GM12878 (cell line): ENCODE data around the gene MAML2. TPM values are rescaled to one million over a fixed set of nuclear protein-coding genes. Genes with fewer than 3 reads are reported as not detected.

Experiments used
- ASH2L ChIP-seq: fragments of 300-600, 200-600 bp; sonication (generic); IDR thresholded peaks from 2 replicates; pipeline ENCODE4 v1.6.1; 2017; ENCODE audit warnings: low read depth, mild to moderate bottlenecking, borderline replicate concordance
- CHD4 ChIP-seq: fragments of 200-600 bp; sonication (generic); IDR thresholded peaks from 2 replicates; pipeline ENCODE4 v1.6.1; 2016; ENCODE audit warnings: mild to moderate bottlenecking
- CREM ChIP-seq: IDR thresholded peaks from 2 replicates; pipeline ENCODE4 v1.6.1; 2014; ENCODE audit warnings: antibody characterized with exemption, low read depth
- EP300 ChIP-seq, 2 experiments: fragments of 150-350 bp in 1 of 2; IDR thresholded peaks; 2 replicates each; pipeline ENCODE4 v1.6.1; 2011 to 2012; ENCODE audit warnings: low read depth in 2 of 2, low read length in 2 of 2, borderline replicate concordance in 1 of 2, improper control_type of control experiment in 1 of 2, inconsistent platforms in 1 of 2; ENCODE audit not compliant: control insufficient read depth in 1 of 2
- ETV6 ChIP-seq, 2 experiments: fragments of 450-650 bp in 1 of 2; IDR thresholded peaks in 1 of 2; conservative IDR thresholded peaks in 1 of 2; 2 replicates each; pipeline ENCODE4 v1.6.1; 2014; ENCODE audit warnings: antibody characterized with exemption in 1 of 2, borderline replicate concordance in 1 of 2, low read depth in 1 of 2, mild to moderate bottlenecking in 1 of 2, moderate library complexity in 1 of 2
- FOXM1 ChIP-seq: IDR thresholded peaks from 2 replicates; pipeline ENCODE4 v1.6.1; 2012; ENCODE audit warnings: low read depth, mild to moderate bottlenecking, inconsistent platforms, low read length, moderate library complexity
- IKZF2 ChIP-seq, 2 experiments: fragments of 450-650 bp; IDR thresholded peaks; 2 replicates each; pipeline ENCODE4 v1.6.1; 2017; ENCODE audit warnings: mild to moderate bottlenecking in 2 of 2, moderate library complexity in 2 of 2
- MEF2B ChIP-seq: fragments of 450-650 bp; IDR thresholded peaks from 2 replicates; pipeline ENCODE4 v1.6.1; 2018; ENCODE audit warnings: mild to moderate bottlenecking, moderate library complexity; ENCODE audit not compliant: partially characterized antibody, poor library complexity, severe bottlenecking
- MTA3 ChIP-seq: IDR thresholded peaks from 2 replicates; pipeline ENCODE4 v1.6.1; 2012; ENCODE audit warnings: low read length, inconsistent platforms, borderline replicate concordance
- MXI1 ChIP-seq: fragments of 150-350 bp; IDR thresholded peaks from 2 replicates; pipeline ENCODE4 v1.6.1; 2011; ENCODE audit warnings: low read depth, mild to moderate bottlenecking, inconsistent platforms, low read length, improper control_type of control experiment
- NFXL1 ChIP-seq: fragments of 450-650 bp; IDR thresholded peaks from 2 replicates; pipeline ENCODE4 v1.6.1; 2017; ENCODE audit warnings: antibody characterized with exemption, mild to moderate bottlenecking, borderline replicate concordance
- PAX5 ChIP-seq: IDR thresholded peaks from 2 replicates; pipeline ENCODE4 v1.6.1; 2011; ENCODE audit warnings: low read depth, low read length, borderline replicate concordance
- POLR2A ChIP-seq: IDR thresholded peaks from 2 replicates; pipeline ENCODE4 v1.6.1; 2011; ENCODE audit warnings: low read depth, mild to moderate bottlenecking, low read length
- POU2F2 ChIP-seq: IDR thresholded peaks from 3 replicates; pipeline ENCODE4 v1.6.1; 2011; ENCODE audit warnings: low read depth, mild to moderate bottlenecking, low read length, borderline replicate concordance
- RCOR1 ChIP-seq: conservative IDR thresholded peaks from 2 replicates; pipeline ENCODE4 v1.6.1; 2012; ENCODE audit warnings: low read depth, low read length, improper control_type of control experiment
- RUNX3 ChIP-seq: IDR thresholded peaks from 2 replicates; pipeline ENCODE4 v1.6.1; 2012; ENCODE audit warnings: low read length, inconsistent platforms
- SIN3A ChIP-seq: IDR thresholded peaks from 2 replicates; pipeline ENCODE4 v1.6.1; 2012; ENCODE audit warnings: low read depth, low read length, improper control_type of control experiment
- SIX5 ChIP-seq: IDR thresholded peaks from 2 replicates; pipeline ENCODE4 v1.6.1; 2011; ENCODE audit warnings: mild to moderate bottlenecking, low read depth, low read length, moderate library complexity; ENCODE audit not compliant: severe bottlenecking
- SREBF1 ChIP-seq: IDR thresholded peaks from 2 replicates; pipeline ENCODE4 v1.6.1; 2012; ENCODE audit warnings: mild to moderate bottlenecking, low read length
- SRF ChIP-seq, 2 experiments: IDR thresholded peaks; 2 replicates each; pipeline ENCODE4 v1.6.1; 2011; ENCODE audit warnings: low read depth in 2 of 2, low read length in 2 of 2, mild to moderate bottlenecking in 1 of 2, moderate library complexity in 1 of 2
- SUPT20H ChIP-seq: IDR thresholded peaks from 2 replicates; pipeline ENCODE4 v1.6.1; 2011; ENCODE audit warnings: low read depth, mild to moderate bottlenecking, low read length, moderate library complexity, borderline replicate concordance; ENCODE audit not compliant: control insufficient read depth
- TBL1XR1 ChIP-seq: IDR thresholded peaks from 2 replicates; pipeline ENCODE4 v1.6.1; 2012; ENCODE audit warnings: low read depth, low read length, improper control_type of control experiment
- ZNF274 ChIP-seq: IDR thresholded peaks from one replicate; pipeline ENCODE4 v1.8.0; 2011; ENCODE audit not compliant: insufficient read length, insufficient read depth
- polyA plus RNA-seq, 11 experiments: library from polyadenylated mRNA; depleted of rRNA in 4 of 11; unstranded in 6 of 11; stranded (reverse) in 5 of 11; fragments of >200 nt; fragmentation: Nextera tagmentation in 4 of 11; fragmentation: Illumina TruSeq in 1 of 11; extraction: Ambion mirVana in 4 of 11; extraction: Trizol in 1 of 11; gene quantifications; 1 replicate in 1 of 11; 2 replicates in 10 of 11; pipeline versions ENCODE4 v1.2.1 to v1.2.3, GENCODE V29; 2011 to 2016; ENCODE audit warnings: inconsistent platforms in 2 of 11, missing spikeins in 2 of 11, low read depth in 1 of 11
- total RNA-seq, 4 experiments: library from RNA; depleted of rRNA in 3 of 4; stranded (reverse); fragments of >200 nt in 3 of 4; fragmentation: Illumina TruSeq in 1 of 4; extraction: Trizol in 1 of 4; gene quantifications; 2 replicates each; pipeline versions ENCODE4 v1.2.1 to v1.2.3, GENCODE V29; 2013 to 2021
- TF ChIP-seq, protein P1 (sequence below): fragments of 450-650 bp; formaldehyde crosslinking; IDR thresholded peaks from 2 replicates; pipeline ENCODE4 v1.4.0; 2020; ENCODE audit warnings: mild to moderate bottlenecking, moderate library complexity
- TF ChIP-seq, protein P2 (sequence below): IDR thresholded peaks from 2 replicates; pipeline ENCODE4 v1.6.1; 2012; ENCODE audit warnings: low read length, inconsistent platforms

Gene MAML2
- total and polyA plus RNA-seq, 10 of the 15 experiments (the other 5 are each of a cell fraction or from before 2014, with no cell fraction given): 2.5 to 15.1 (median 12.0) TPM

DNA sequence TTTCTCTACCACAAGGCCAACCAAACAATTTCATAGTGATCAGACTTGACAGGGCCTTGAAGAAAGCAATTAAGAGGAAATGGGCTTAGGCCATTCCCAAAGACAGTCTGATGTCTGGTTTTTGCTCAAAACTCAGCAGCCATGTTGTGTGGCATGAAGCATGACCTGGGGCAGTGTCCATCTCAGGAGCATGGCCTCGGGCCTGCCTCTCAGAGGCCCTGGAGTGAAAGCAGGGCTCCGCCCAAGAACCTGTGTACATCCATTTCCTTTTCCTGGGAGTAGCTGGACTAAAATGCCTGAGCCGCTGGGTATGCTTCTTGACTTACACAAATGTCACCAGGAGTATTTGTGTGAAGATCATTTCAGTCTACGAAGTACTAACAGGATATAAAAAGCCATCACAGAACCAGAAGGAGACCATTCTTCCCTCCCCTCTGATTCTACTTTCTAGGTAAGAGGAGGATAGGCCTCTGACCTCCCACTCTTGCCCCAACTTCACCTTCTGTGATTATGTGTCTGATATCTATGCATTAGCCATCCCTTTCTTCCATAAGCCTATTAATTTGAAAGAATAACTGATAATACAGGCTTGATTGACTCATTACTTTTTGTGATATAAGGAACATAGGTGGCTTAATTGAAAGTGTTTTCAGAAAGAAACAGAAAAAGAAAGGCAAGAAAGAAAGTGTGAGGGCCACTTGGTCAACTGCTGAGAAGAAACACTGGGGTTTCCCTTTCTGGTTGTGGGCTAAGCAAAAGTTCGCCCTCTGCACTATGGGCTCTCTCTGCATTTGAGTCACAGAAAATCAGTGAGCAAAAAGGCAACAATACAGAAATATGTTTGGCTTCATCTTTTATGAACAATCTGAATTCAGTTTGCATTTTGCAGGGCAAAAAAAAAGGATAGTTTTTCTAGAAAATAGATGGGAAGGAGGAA, 230.5 kb downstream of the MAML2 start (continued):
- TF ChIP-seq, protein P1, sequence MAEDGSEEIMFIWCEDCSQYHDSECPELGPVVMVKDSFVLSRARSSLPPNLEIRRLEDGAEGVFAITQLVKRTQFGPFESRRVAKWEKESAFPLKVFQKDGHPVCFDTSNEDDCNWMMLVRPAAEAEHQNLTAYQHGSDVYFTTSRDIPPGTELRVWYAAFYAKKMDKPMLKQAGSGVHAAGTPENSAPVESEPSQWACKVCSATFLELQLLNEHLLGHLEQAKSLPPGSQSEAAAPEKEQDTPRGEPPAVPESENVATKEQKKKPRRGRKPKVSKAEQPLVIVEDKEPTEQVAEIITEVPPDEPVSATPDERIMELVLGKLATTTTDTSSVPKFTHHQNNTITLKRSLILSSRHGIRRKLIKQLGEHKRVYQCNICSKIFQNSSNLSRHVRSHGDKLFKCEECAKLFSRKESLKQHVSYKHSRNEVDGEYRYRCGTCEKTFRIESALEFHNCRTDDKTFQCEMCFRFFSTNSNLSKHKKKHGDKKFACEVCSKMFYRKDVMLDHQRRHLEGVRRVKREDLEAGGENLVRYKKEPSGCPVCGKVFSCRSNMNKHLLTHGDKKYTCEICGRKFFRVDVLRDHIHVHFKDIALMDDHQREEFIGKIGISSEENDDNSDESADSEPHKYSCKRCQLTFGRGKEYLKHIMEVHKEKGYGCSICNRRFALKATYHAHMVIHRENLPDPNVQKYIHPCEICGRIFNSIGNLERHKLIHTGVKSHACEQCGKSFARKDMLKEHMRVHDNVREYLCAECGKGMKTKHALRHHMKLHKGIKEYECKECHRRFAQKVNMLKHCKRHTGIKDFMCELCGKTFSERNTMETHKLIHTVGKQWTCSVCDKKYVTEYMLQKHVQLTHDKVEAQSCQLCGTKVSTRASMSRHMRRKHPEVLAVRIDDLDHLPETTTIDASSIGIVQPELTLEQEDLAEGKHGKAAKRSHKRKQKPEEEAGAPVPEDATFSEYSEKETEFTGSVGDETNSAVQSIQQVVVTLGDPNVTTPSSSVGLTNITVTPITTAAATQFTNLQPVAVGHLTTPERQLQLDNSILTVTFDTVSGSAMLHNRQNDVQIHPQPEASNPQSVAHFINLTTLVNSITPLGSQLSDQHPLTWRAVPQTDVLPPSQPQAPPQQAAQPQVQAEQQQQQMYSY: no peak
- TF ChIP-seq RUNX3: peak; percentile 93
- TF ChIP-seq NFXL1: no peak
- TF ChIP-seq SIX5: no peak
- peak; percentile 63; the same call in 1 of the 3 replicates for TF ChIP-seq POU2F2
- TF ChIP-seq SRF (IDR thresholded peaks at IDR 0.05; ENCODE audit: low read depth in 2 of 2, low read length in 2 of 2): 0 out of 4 replicates have a peak, but pooled peaks of 1 of the 2 experiments have one; percentile 13
- TF ChIP-seq SIN3A: no peak
- TF ChIP-seq TBL1XR1: peak; percentile 78; the same call in 1 of the 2 replicates
- TF ChIP-seq POLR2A: no peak
- TF ChIP-seq SREBF1: no peak
- peak; percentile 73; the same call in 1 of the 2 replicates for TF ChIP-seq PAX5
- no peak for TF ChIP-seq SUPT20H
- peak; percentile 70 for TF ChIP-seq CREM
- TF ChIP-seq EP300 (IDR thresholded peaks at IDR 0.05; ENCODE audit: borderline replicate concordance in 1 of 2, control insufficient read depth in 1 of 2, low read depth in 2 of 2, low read length in 2 of 2): peak; percentile 48 to 51; a peak in 2 of 4 replicates
- 0 out of 2 replicates have a peak, but pooled peaks have one; percentile 23 for TF ChIP-seq FOXM1
- no peak for TF ChIP-seq RCOR1
- TF ChIP-seq, protein P2, sequence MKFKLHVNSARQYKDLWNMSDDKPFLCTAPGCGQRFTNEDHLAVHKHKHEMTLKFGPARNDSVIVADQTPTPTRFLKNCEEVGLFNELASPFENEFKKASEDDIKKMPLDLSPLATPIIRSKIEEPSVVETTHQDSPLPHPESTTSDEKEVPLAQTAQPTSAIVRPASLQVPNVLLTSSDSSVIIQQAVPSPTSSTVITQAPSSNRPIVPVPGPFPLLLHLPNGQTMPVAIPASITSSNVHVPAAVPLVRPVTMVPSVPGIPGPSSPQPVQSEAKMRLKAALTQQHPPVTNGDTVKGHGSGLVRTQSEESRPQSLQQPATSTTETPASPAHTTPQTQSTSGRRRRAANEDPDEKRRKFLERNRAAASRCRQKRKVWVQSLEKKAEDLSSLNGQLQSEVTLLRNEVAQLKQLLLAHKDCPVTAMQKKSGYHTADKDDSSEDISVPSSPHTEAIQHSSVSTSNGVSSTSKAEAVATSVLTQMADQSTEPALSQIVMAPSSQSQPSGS: peak; percentile 55; the same call in 1 of the 2 replicates
- TF ChIP-seq ZNF274: no peak
- TF ChIP-seq MEF2B: peak; percentile 49
- no peak; a peak in 1 of 4 replicates for TF ChIP-seq ETV6 (conservative IDR thresholded peaks at IDR 0.05 in 1 of 2, IDR thresholded peaks at IDR 0.05 in 1 of 2; ENCODE audit: borderline replicate concordance in 1 of 2, low read depth in 1 of 2)
- TF ChIP-seq CHD4: no peak
- TF ChIP-seq MTA3: peak; percentile 67; the same call in 1 of the 2 replicates
- TF ChIP-seq ASH2L: no peak
- 0 out of 2 replicates have a peak, but pooled peaks have one; percentile 16 for TF ChIP-seq MXI1
- peak; percentile 34 to 42; a peak in 3 of 4 replicates for TF ChIP-seq IKZF2 (IDR thresholded peaks at IDR 0.05)
